Retina (tissue), 1 donor: Measurements from ENCODE around the gene RPS6KA2.
"Not testable (repeated sequence)": the region's sequence is repeated elsewhere in the genome, so short reads cannot be mapped to it uniquely, and the experiment has no call there.

ENCODE experiments used
- DNase-seq: peaks from one replicate; pipeline ENCODE4 v3.0.0-alpha.2; 2016

RPS6KA2 gene

GRCh38 chr6:166655713-166656229 lies 28.7 kb upstream of the RPS6KA2 start:
- no peak for DNase-seq

- no peak for DNase-seq
These were observed 28.2 kb upstream of the RPS6KA2 start for GRCh38 chr6:166655251-166655650.

- no peak for DNase-seq
These were observed 27.5 kb upstream of the RPS6KA2 start for GRCh38 chr6:166654573-166654972.

GRCh38 chr6:166653639-166653941 lies 26.5 kb upstream of the RPS6KA2 start:
- no peak for DNase-seq

- DNase-seq = no peak
These were observed 24.1 kb upstream of the RPS6KA2 start for GRCh38 chr6:166650824-166651807.

- no peak for DNase-seq
These were observed 23.0 kb upstream of the RPS6KA2 start for GRCh38 chr6:166650047-166650446.

- no peak for DNase-seq
These were observed 21.8 kb upstream of the RPS6KA2 start for GRCh38 chr6:166648846-166649245.

- DNase-seq = no peak
These were observed 20.8 kb upstream of the RPS6KA2 start for GRCh38 chr6:166647896-166648295.

GRCh38 chr6:166646716-166647115 lies 19.7 kb upstream of the RPS6KA2 start:
- DNase-seq = no peak

GRCh38 chr6:166645896-166646295 lies 18.8 kb upstream of the RPS6KA2 start:
- DNase-seq = peak; percentile 53

- no peak for DNase-seq
These were observed 17.6 kb upstream of the RPS6KA2 start for GRCh38 chr6:166644681-166645080.

GRCh38 chr6:166643891-166644590 lies 17.0 kb upstream of the RPS6KA2 start:
- no peak for DNase-seq

GRCh38 chr6:166642646-166643045 lies 15.6 kb upstream of the RPS6KA2 start:
- no peak for DNase-seq

GRCh38 chr6:166640342-166641043 lies 13.4 kb upstream of the RPS6KA2 start:
- peak; percentile 21 for DNase-seq

GRCh38 chr6:166639921-166640320 lies 12.9 kb upstream of the RPS6KA2 start:
- DNase-seq = no peak

GRCh38 chr6:166638573-166638964 lies 11.5 kb upstream of the RPS6KA2 start:
- DNase-seq = no peak

GRCh38 chr6:166637812-166638572 lies 10.9 kb upstream of the RPS6KA2 start:
- peak; percentile 75 for DNase-seq

GRCh38 chr6:166636934-166637333 lies 9.9 kb upstream of the RPS6KA2 start:
- no peak for DNase-seq

- DNase-seq = no peak
These were observed 9.3 kb upstream of the RPS6KA2 start for GRCh38 chr6:166636191-166636933.

- no peak for DNase-seq
These were observed 8.2 kb upstream of the RPS6KA2 start for GRCh38 chr6:166635013-166635970.

- not testable (repeated sequence) for DNase-seq
These were observed 7.5 kb upstream of the RPS6KA2 start for GRCh38 chr6:166634581-166634980.
